ENCODE data around the gene IL19.

GRCh38 chr1:206846487-206846886 is 75.9 kb downstream of the IL19 start:
- TF ChIP-seq POU2F2 (IDR thresholded peaks at IDR 0.05; ENCODE audit: low read depth, low read length) (no peak), POLR2A (IDR thresholded peaks at IDR 0.05; ENCODE audit: low read depth, low read length) (no peak)
